ENCODE results near the gene DHX32. TPM values are rescaled to one million over a fixed set of nuclear protein-coding genes. Genes with fewer than 3 reads are reported as not detected.
"Not testable (repeated sequence)": the region's sequence is repeated elsewhere in the genome, so short reads cannot be mapped to it uniquely, and the experiment has no call there.

Gene DHX32, protein sequence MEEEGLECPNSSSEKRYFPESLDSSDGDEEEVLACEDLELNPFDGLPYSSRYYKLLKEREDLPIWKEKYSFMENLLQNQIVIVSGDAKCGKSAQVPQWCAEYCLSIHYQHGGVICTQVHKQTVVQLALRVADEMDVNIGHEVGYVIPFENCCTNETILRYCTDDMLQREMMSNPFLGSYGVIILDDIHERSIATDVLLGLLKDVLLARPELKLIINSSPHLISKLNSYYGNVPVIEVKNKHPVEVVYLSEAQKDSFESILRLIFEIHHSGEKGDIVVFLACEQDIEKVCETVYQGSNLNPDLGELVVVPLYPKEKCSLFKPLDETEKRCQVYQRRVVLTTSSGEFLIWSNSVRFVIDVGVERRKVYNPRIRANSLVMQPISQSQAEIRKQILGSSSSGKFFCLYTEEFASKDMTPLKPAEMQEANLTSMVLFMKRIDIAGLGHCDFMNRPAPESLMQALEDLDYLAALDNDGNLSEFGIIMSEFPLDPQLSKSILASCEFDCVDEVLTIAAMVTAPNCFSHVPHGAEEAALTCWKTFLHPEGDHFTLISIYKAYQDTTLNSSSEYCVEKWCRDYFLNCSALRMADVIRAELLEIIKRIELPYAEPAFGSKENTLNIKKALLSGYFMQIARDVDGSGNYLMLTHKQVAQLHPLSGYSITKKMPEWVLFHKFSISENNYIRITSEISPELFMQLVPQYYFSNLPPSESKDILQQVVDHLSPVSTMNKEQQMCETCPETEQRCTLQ
- total RNA-seq (ENCODE audit: low replicate concordance): 53.4 and 59.4 TPM in 2 replicates

GRCh38 chr10:125881192-125881591, at the start of gene DHX32:
Gene DHX32 (minus strand): TSS chr10:125881292. CDS start chr10:125880824, 468 bp downstream.
- peak within 1 kb of the TSS; percentile 77 for H3K4me2 ChIP-seq

DNA sequence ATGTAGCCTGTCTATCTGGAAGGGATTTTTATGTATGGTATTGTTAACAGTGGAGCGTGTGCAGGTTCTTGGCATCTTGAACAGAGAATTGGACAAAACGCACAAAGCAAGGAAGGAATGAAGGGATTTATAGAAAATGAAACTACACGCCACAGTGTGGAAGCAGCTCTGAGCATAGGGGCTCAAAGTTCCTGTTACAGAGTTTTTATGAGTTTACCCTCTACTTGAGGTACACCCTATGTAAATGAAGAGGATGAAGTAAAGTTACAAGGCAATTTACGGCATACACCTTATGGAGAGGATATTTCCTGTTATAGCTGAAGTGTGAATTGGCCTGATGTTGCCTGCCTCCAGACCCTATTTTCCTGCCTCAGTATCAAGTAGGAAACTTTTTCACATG, 48.5 kb upstream of the DHX32 start:
- Histone ChIP-seq H3K36me3 (no peaks in the 10 kb centered on the region), H3K4me2 (no peak overlapping the region), H2AFZ (replicated peaks) (no peak overlapping the region), H3K27ac (no peak overlapping the region), H3K4me3 (no peak overlapping the region), H3F3A (ENCODE audit: low read depth) (no peaks in the 10 kb centered on the region), H3K4me1 (no peaks in the 10 kb centered on the region), H3K9ac (no peak overlapping the region), H3K27me3 (no peaks in the 10 kb centered on the region), H3K79me2 (ENCODE audit: low read depth) (no peaks in the 10 kb centered on the region), H4K20me1 (ENCODE audit: low read depth) (no peaks in the 10 kb centered on the region), H3K9me3 (ENCODE audit: low read depth) (no peaks in the 10 kb centered on the region)
- Mint-ChIP-seq H3K4me3 (no peak overlapping the region), H3K4me1 (peaks cover 2% of the 10 kb centered on the region), H3K36me3 (peaks cover 2% of the 10 kb centered on the region), H3K27ac (no peak overlapping the region), H3K27me3 (ENCODE audit: insufficient read depth, low read depth) (peaks cover 2% of the 10 kb centered on the region), H3K9me3 (peaks cover 2% of the 10 kb centered on the region)
- TF ChIP-seq EZH2phosphoT487 (IDR thresholded peaks at IDR 0.05): no peak
- no peak for TF ChIP-seq CTCF (IDR thresholded peaks at IDR 0.05)
- no peak for TF ChIP-seq EZH2 (IDR thresholded peaks at IDR 0.05)
- no peak for DNase-seq (ENCODE audit: low spot score)

More at GRCh38 chr10:125881192-125881591, at the start of gene DHX32:
- peaks cover 33% of the 10 kb centered on the region for H3K36me3 Mint-ChIP-seq
- TF ChIP-seq EZH2phosphoT487 (IDR thresholded peaks at IDR 0.05): no peak
- no peak within 1 kb of the TSS for H2AFZ ChIP-seq (replicated peaks)
- H3K27me3 ChIP-seq: no peaks in the 10 kb centered on the region
- H3K9me3 ChIP-seq (ENCODE audit: low read depth): peaks cover 12% of the 10 kb centered on the region
- peaks cover 13% of the 10 kb centered on the region for H3K36me3 ChIP-seq
- peaks cover 34% of the 10 kb centered on the region for H3K4me1 Mint-ChIP-seq
- peaks cover 60% of the 10 kb centered on the region for H3K79me2 ChIP-seq (ENCODE audit: low read depth)
- H3K4me3 Mint-ChIP-seq: peak within 1 kb of the TSS; percentile 81
- H3K9ac ChIP-seq: no peak within 1 kb of the TSS
- peak within 1 kb of the TSS; percentile 96 for H3K27ac Mint-ChIP-seq
- H3K27ac ChIP-seq: peak within 1 kb of the TSS; percentile 89
- peak within 1 kb of the TSS; percentile 41 for H3K4me3 ChIP-seq
- H3K9me3 Mint-ChIP-seq: peaks cover 14% of the 10 kb centered on the region
- DNase-seq (ENCODE audit: low spot score): peak; percentile 92
- H4K20me1 ChIP-seq (ENCODE audit: low read depth): no peaks in the 10 kb centered on the region
- no peaks in the 10 kb centered on the region for H3K27me3 Mint-ChIP-seq (ENCODE audit: insufficient read depth, low read depth)
- H3F3A ChIP-seq (ENCODE audit: low read depth): peaks cover 36% of the 10 kb centered on the region
- peaks cover 32% of the 10 kb centered on the region for H3K4me1 ChIP-seq

GRCh38 chr10:125928928-125929585, 48.0 kb upstream of the DHX32 start:
- no peak for TF ChIP-seq CTCF (IDR thresholded peaks at IDR 0.05)
- no peak for TF ChIP-seq EZH2 (IDR thresholded peaks at IDR 0.05)
- TF ChIP-seq EZH2phosphoT487 (IDR thresholded peaks at IDR 0.05): no peak
- no peak overlapping the region for H3K27ac ChIP-seq
- H3K9me3 ChIP-seq (ENCODE audit: low read depth): no peaks in the 10 kb centered on the region
- Mint-ChIP-seq H3K9me3 (peaks cover 2% of the 10 kb centered on the region), H3K36me3 (peaks cover 2% of the 10 kb centered on the region), H3K27ac (no peak overlapping the region), H3K27me3 (ENCODE audit: insufficient read depth, low read depth) (peaks cover 2% of the 10 kb centered on the region), H3K4me1 (no peaks in the 10 kb centered on the region), H3K4me3 (no peak overlapping the region)
- H2AFZ ChIP-seq (replicated peaks): no peak overlapping the region
- no peaks in the 10 kb centered on the region for H3K4me1 ChIP-seq
- H3K27me3 ChIP-seq: no peaks in the 10 kb centered on the region
- H3K9ac ChIP-seq: no peak overlapping the region
- no peaks in the 10 kb centered on the region for H3K79me2 ChIP-seq (ENCODE audit: low read depth)
- H3K36me3 ChIP-seq: no peaks in the 10 kb centered on the region
- no peak overlapping the region for H3K4me3 ChIP-seq
- DNase-seq (ENCODE audit: low spot score): no peak
- H3K4me2 ChIP-seq: no peak overlapping the region
- H3F3A ChIP-seq (ENCODE audit: low read depth): no peaks in the 10 kb centered on the region
- no peaks in the 10 kb centered on the region for H4K20me1 ChIP-seq (ENCODE audit: low read depth)

DNA sequence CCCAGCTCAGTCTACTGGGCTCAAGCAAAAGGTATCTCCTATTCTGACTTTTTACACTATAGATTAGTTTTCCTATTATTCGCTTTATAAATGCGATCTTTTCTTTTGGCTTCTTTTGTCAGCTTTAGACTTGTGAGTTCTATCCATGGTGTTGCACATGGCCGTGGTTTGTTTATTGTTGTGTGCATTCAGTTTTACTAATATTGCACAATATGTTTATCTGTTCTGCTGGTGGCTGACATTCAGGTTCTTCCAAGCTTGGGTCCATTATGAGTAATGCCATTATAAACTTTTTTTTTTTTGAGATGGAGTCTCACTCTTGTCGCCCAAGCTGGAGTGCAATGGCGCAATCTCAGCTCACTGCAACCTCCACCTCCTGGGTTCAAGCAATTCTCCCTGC, 46.2 kb upstream of the DHX32 start:
- not testable (repeated sequence) for H3K4me2 ChIP-seq; H4K20me1 ChIP-seq (ENCODE audit: low read depth); H3K36me3 ChIP-seq; H3K79me2 ChIP-seq (ENCODE audit: low read depth); H3K4me3 ChIP-seq; H3K27me3 ChIP-seq; DNase-seq (ENCODE audit: low spot score); H3K27ac Mint-ChIP-seq; H3K36me3 Mint-ChIP-seq; H2AFZ ChIP-seq (replicated peaks); H3F3A ChIP-seq (ENCODE audit: low read depth); H3K9ac ChIP-seq; H3K9me3 ChIP-seq (ENCODE audit: low read depth); H3K4me3 Mint-ChIP-seq; H3K9me3 Mint-ChIP-seq; H3K27ac ChIP-seq; H3K27me3 Mint-ChIP-seq (ENCODE audit: insufficient read depth, low read depth); H3K4me1 ChIP-seq; H3K4me1 Mint-ChIP-seq
